Endothelial cell of umbilical vein (primary cell): Measurements from ENCODE around the gene CHST12. TPM values are rescaled to one million over a fixed set of nuclear protein-coding genes. Genes with fewer than 3 reads are reported as not detected.

Experiments
- BruUV-seq: library from RNA; stranded (reverse); fragments of 400-500 nt; replicated peaks from 2 replicates; lab custom pipeline; 2021; lab: Mats Ljungman, UMichigan
- CTCF ChIA-PET: fragments of 300-600, 350-600 bp; sonication (Branson Sonifier 250); formaldehyde crosslinking; loops from one replicate; lab custom pipeline; 2021; ENCODE audit warnings: antibody characterized with exemption, inconsistent platforms; lab: Charles Lee
- POLR2A ChIA-PET: fragments of 300-600, 350-600 bp; sonication (Branson Sonifier 250); formaldehyde crosslinking; loops from one replicate; lab custom pipeline; 2021; ENCODE audit warnings: antibody characterized with exemption, inconsistent platforms; lab: Charles Lee
- DNase-seq: peaks from one replicate; pipeline ENCODE4 v3.0.0-alpha.2; 2011; ENCODE audit warnings: low read depth, low spot score
- FAIRE-seq: peaks from 2 replicates; lab custom pipeline; 2011; peaks lifted over from hg19 to GRCh38; lab: Jason Lieb, UNC
- H2AFZ ChIP-seq: 2 replicates; pipeline ENCODE4 v1.6.0; 2012; ENCODE audit warnings: low read depth, low read length, control low read depth, inconsistent platforms
- H3K27ac ChIP-seq: 2 replicates; pipeline ENCODE4 v1.5.1; 2011; ENCODE audit warnings: low read depth, mild to moderate bottlenecking, control low read depth, low read length, moderate library complexity; ENCODE audit not compliant: insufficient read depth
- H3K27me3 ChIP-seq, 2 experiments: 2 replicates each; pipeline versions ENCODE4 v1.6.0 to v1.6.1; 2011; ENCODE audit warnings: low read length in 2 of 2, mixed read lengths in 1 of 2; ENCODE audit not compliant: control insufficient read depth in 2 of 2, insufficient read depth in 2 of 2
- H3K36me3 ChIP-seq, 2 experiments: 2 replicates in 1 of 2; 3 replicates in 1 of 2; pipeline ENCODE4 v1.5.1; 2011; ENCODE audit warnings: low read length in 2 of 2, mild to moderate bottlenecking in 1 of 2, moderate library complexity in 1 of 2; ENCODE audit not compliant: control insufficient read depth in 2 of 2, insufficient read depth in 2 of 2; ENCODE audit errors: extremely low read depth in 1 of 2
- H3K4me1 ChIP-seq: 3 replicates; pipeline ENCODE4 v1.5.1; 2011; ENCODE audit warnings: mild to moderate bottlenecking, low read length; ENCODE audit not compliant: control insufficient read depth, insufficient read depth; ENCODE audit errors: extremely low read depth
- H3K4me2 ChIP-seq: 2 replicates; pipeline ENCODE4 v1.6.1; 2011; ENCODE audit warnings: low read length, control low read depth, mixed read lengths; ENCODE audit not compliant: insufficient read depth
- H3K4me3 ChIP-seq, 3 experiments: fragments of 200-600 bp in 1 of 3; sonication (generic), shearing (Covaris generic) in 1 of 3; replicated peaks in 1 of 3; 2 replicates each; pipeline ENCODE4 v1.5.1; 2011 to 2016; ENCODE audit warnings: control low read depth in 3 of 3, low read length in 3 of 3, mild to moderate bottlenecking in 2 of 3, inconsistent platforms in 1 of 3, low read depth in 1 of 3, moderate library complexity in 1 of 3; ENCODE audit not compliant: insufficient read depth in 1 of 3
- H3K79me2 ChIP-seq: 2 replicates; pipeline ENCODE4 v1.6.0; 2012; ENCODE audit warnings: low read length, inconsistent platforms; ENCODE audit not compliant: control insufficient read depth, insufficient read depth
- H3K9ac ChIP-seq: replicated peaks from 2 replicates; pipeline ENCODE3; 2011; ENCODE audit warnings: low read length, control low read depth; ENCODE audit not compliant: insufficient read depth; ENCODE audit errors: extremely low read depth
- H3K9me1 ChIP-seq: replicated peaks from 3 replicates; pipeline ENCODE4 v1.6.0; 2011; ENCODE audit warnings: mild to moderate bottlenecking, low read length; ENCODE audit not compliant: control insufficient read depth, insufficient read depth; ENCODE audit errors: extremely low read depth
- H3K9me3 ChIP-seq: replicated peaks from 2 replicates; pipeline ENCODE4 v1.5.1; 2012; ENCODE audit warnings: low read length, inconsistent platforms; ENCODE audit not compliant: control insufficient read depth, insufficient read depth
- H4K20me1 ChIP-seq: replicated peaks from 2 replicates; pipeline ENCODE3; 2011; ENCODE audit warnings: mild to moderate bottlenecking, low read length; ENCODE audit not compliant: control insufficient read depth, insufficient read depth; ENCODE audit errors: extremely low read depth
- EZH2 ChIP-seq: IDR thresholded peaks from 2 replicates; pipeline ENCODE4 v1.6.1; 2012; ENCODE audit warnings: borderline replicate concordance, low read depth, mild to moderate bottlenecking, moderate library complexity, low read length, inconsistent platforms; ENCODE audit not compliant: severe bottlenecking
- FOS ChIP-seq: IDR thresholded peaks from 2 replicates; pipeline ENCODE4 v1.6.1; 2011; ENCODE audit warnings: mild to moderate bottlenecking, low read length, moderate library complexity, borderline replicate concordance; ENCODE audit not compliant: insufficient read depth
- GATA2 ChIP-seq: IDR thresholded peaks from 2 replicates; pipeline ENCODE4 v1.7.0; 2011; ENCODE audit warnings: low read depth, mild to moderate bottlenecking, moderate library complexity, mixed read lengths, low read length; ENCODE audit not compliant: insufficient read length, insufficient read depth
- JUN ChIP-seq: IDR thresholded peaks from 2 replicates; pipeline ENCODE4 v1.6.1; 2011; ENCODE audit warnings: borderline replicate concordance, low read depth; ENCODE audit not compliant: insufficient read length, insufficient read depth
- MYC ChIP-seq: IDR thresholded peaks from one replicate; pipeline ENCODE4 v1.6.1; 2011; ENCODE audit warnings: mild to moderate bottlenecking, low read depth, low read length
- POLR2A ChIP-seq: IDR thresholded peaks from 2 replicates; pipeline ENCODE4 v1.6.1; 2012; ENCODE audit warnings: low read depth, mild to moderate bottlenecking, control low read depth, low read length
- POLR2AphosphoS5 ChIP-seq: IDR thresholded peaks from 2 replicates; pipeline ENCODE4 v1.6.1; 2012; ENCODE audit warnings: low read depth, mild to moderate bottlenecking, control low read depth, low read length, moderate library complexity; ENCODE audit not compliant: insufficient read depth
- dilution Hi-C: fragments of 300-500 bp; cut with MboI; formaldehyde crosslinking; loops from one replicate; pipeline ENCODE4 v1.15.0; 2019; ENCODE audit warnings: low sequenced_read_pairs; ENCODE audit not compliant: extremely low pct_ligation_motif_present
- intact Hi-C: fragments of 100-400 bp; cut with micrococcal nuclease; formaldehyde crosslinking; loops from one replicate; pipeline ENCODE4 v1.10.0; 2022
- polyA plus RNA-seq, 4 experiments: library from polyadenylated mRNA; depleted of rRNA in 3 of 4; stranded (reverse) in 3 of 4; unstranded in 1 of 4; fragments of >200 nt; gene quantifications; 2 replicates each; pipeline versions ENCODE4 v1.2.1 to v1.2.3, GENCODE V29; 2011 to 2012; ENCODE audit warnings: missing spikeins in 1 of 4
- total RNA-seq: library from RNA; stranded (reverse); gene quantifications from 2 replicates; pipeline ENCODE4 v1.2.3, GENCODE V29; 2021
- TF ChIP-seq, protein P1 (sequence below): IDR thresholded peaks from 2 replicates; pipeline ENCODE4 v1.6.1; 2011; ENCODE audit not compliant: insufficient read depth, insufficient read length
- TF ChIP-seq, protein P2 (sequence below), 2 donors: IDR thresholded peaks; 1 replicate in 1 of 2; 2 replicates in 1 of 2; pipeline ENCODE4 v1.5.1; 2011; ENCODE audit warnings: low read length in 2 of 2, mild to moderate bottlenecking in 2 of 2, moderate library complexity in 2 of 2, control low read depth in 1 of 2, inconsistent platforms in 1 of 2, low read depth in 1 of 2; ENCODE audit not compliant: insufficient read depth in 1 of 2; ENCODE audit errors: extremely low read depth in 1 of 2

The CHST12 gene
- total and polyA plus RNA-seq, 2 donors (not counting 3 experiments of a cell fraction or from before 2014, with no cell fraction given) = 30.2 to 52.6 TPM

DNA sequence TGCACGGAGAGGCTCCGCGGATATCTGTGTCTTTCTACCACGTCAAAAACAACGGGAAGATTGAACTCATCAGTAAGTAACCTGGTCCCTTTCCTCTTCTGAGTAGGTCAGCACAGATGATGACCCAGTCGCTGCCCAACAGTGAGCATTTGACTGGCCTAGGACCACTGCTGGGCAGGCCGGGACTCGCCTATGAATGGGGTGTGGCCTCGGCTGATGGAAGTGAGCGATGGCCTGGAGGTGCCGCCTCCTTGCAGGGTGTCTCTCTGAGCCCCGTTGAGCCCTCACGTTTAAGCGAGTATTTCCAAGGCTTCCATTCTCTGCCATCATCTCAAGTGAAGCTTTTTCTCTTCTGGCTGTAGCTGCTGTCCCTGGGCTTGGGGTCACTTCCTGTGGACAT, 30.7 kb upstream of the CHST12 start:
- ChIA-PET POLR2A (no interaction called here), CTCF (interaction anchor here (0.5 to 1.9 kb wide), 3 partner anchors 7 to 237 kb away, joined by 3 to 6 read pairs (median 5); no protein-coding TSS in a partner anchor)
- Histone ChIP-seq H3K4me1 (no peaks in the 10 kb centered on the region), H3K27ac (no peak overlapping the region), H3K27me3 (no peaks in the 10 kb centered on the region), H3K9ac (no peak overlapping the region), H3K9me3 (no peaks in the 10 kb centered on the region), H4K20me1 (peaks cover 3% of the 10 kb centered on the region), H3K4me2 (no peak overlapping the region), H3K79me2 (peaks cover 21% of the 10 kb centered on the region), H3K4me3 (no peak overlapping the region), H2AFZ (no peak overlapping the region), H3K36me3 (peaks cover 31 to 79% of the 10 kb centered on the region in 2 experiments), H3K9me1 (no peaks in the 10 kb centered on the region)
- DNase-seq (no peak), FAIRE-seq (no peak)
- intact Hi-C loops (no loop called here), dilution Hi-C loops (no loop called here)
- TF ChIP-seq JUN = no peak
- TF ChIP-seq, protein P1, sequence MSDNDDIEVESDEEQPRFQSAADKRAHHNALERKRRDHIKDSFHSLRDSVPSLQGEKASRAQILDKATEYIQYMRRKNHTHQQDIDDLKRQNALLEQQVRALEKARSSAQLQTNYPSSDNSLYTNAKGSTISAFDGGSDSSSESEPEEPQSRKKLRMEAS = no peak
- TF ChIP-seq EZH2 = no peak
- TF ChIP-seq, protein P2, sequence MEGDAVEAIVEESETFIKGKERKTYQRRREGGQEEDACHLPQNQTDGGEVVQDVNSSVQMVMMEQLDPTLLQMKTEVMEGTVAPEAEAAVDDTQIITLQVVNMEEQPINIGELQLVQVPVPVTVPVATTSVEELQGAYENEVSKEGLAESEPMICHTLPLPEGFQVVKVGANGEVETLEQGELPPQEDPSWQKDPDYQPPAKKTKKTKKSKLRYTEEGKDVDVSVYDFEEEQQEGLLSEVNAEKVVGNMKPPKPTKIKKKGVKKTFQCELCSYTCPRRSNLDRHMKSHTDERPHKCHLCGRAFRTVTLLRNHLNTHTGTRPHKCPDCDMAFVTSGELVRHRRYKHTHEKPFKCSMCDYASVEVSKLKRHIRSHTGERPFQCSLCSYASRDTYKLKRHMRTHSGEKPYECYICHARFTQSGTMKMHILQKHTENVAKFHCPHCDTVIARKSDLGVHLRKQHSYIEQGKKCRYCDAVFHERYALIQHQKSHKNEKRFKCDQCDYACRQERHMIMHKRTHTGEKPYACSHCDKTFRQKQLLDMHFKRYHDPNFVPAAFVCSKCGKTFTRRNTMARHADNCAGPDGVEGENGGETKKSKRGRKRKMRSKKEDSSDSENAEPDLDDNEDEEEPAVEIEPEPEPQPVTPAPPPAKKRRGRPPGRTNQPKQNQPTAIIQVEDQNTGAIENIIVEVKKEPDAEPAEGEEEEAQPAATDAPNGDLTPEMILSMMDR (IDR thresholded peaks at IDR 0.05; ENCODE audit: extremely low read depth in 1 of 2, insufficient read depth in 1 of 2, low read depth in 1 of 2, low read length in 2 of 2) = no peak
- no peak for TF ChIP-seq POLR2A
- no peak for TF ChIP-seq MYC
- TF ChIP-seq POLR2AphosphoS5 = no peak
- no peak for TF ChIP-seq FOS
- TF ChIP-seq GATA2 = no peak
- no TSS peak for BruUV-seq
